NCI-H2029 treated with DMSO at 0.1 percent for 48 hours (cell line): Measurements from ENCODE around the gene CABLES2.

ENCODE experiments used
- DNase-seq: peaks from one replicate; lab custom pipeline; 2025; lab: John Stamatoyannopoulos, UW

CABLES2 gene

DNA sequence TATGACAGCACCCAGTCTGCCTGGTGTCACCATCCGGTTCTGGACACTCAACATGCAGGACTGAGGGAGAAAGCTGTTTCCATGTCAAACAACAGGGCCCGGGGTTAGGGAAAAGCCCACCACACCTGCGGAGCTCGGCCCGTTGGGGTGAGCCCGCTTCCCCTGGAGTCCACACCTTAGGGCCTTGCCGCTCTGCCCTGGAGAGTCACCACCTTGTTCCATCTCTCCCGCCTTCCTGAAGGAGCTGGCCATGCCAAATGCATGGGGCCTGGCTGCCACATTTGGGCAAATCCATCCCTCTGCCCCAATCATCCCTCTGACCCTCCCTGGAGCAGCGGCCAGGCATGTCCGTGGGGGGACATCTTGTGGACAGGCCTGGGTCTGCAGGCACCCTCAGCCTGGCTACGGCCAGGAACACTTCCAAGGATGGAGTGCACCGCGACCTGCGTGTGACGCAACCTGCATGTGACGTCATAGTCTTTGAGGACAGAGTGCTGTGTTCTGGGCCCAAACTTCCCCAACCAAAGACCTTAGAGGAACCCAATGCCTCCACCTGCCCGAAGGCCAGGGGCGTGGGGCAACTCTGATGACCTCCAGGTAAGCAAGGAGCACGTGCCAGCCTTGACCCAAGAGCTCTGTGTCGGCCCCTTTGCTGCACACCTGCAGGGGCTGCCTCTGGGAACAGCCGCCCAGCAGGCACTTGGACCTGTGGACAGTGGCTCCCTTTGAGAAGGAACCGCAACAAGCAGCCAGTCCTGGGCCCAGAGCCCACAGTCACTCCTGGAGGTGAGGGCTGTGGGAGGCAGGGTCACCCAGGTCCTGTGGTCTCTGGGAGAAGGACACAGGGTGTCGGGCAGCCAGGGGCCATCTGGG, 1.7 kb downstream of the CABLES2 start:
- no peak for DNase-seq

DNA sequence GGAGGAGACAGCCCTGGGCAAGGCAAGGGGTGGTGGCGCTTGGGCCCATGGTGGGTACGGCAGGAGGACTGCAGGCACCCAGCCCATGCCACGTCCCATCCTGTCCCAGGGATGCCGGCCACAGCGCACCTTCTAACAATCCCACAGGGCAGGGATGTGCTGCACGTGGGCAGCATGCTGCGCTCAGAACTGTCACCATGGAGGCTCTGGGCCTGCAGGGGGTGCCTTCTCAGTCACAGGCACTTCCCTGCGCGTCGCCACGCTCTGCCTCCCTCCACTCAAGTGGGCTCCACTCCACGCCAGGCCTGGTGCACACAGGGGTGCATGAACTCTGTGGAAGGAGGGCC, 2.4 kb downstream of the CABLES2 start:
- no peak for DNase-seq

DNA sequence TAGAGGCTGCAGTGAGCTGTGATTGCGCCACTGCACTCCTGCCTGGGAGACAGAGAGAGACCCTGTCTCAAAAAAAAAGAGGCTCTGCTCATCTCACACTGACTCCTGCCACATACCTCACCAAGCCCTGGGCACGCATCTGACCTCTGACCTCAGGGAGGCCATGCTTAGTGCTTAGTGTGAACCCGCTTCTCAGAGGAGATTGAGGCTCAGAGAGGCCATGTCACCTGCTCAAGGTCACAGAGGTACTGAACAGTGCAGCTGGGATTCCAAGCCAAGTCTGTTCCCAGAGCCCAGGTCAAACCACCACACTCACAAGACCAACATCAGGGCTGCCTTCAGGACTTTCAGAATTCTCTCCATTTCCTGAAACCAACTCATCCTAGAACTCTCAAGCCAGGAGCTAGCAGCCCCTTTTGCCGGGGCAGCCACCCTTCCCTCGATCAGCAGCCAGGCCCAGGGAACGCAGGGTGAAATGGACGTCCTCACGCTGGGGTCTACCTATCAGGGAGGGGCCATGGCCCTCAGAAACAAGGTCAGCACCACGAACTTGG, 2.9 kb downstream of the CABLES2 start:
- no peak for DNase-seq

DNA sequence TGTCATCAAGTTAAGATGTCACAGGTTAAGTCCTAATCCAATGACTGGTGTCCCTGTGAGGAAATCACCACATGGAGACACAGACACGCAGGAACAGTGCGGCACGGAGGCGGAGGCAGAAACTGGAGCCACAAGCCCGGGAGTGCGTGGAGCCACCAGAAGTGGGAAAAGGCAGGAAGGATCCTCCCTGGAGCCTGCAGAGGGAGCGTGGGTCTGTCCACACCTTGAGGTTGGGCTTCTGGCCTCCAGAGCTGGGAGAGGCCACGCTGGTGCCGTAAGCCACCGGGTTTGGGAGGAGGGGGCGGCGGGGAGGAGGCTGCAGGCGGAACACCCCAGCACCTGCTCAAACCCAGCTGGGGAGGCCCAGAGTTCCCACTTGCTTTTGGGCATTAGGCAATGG, 3.8 kb downstream of the CABLES2 start:
- DNase-seq = no peak

DNA sequence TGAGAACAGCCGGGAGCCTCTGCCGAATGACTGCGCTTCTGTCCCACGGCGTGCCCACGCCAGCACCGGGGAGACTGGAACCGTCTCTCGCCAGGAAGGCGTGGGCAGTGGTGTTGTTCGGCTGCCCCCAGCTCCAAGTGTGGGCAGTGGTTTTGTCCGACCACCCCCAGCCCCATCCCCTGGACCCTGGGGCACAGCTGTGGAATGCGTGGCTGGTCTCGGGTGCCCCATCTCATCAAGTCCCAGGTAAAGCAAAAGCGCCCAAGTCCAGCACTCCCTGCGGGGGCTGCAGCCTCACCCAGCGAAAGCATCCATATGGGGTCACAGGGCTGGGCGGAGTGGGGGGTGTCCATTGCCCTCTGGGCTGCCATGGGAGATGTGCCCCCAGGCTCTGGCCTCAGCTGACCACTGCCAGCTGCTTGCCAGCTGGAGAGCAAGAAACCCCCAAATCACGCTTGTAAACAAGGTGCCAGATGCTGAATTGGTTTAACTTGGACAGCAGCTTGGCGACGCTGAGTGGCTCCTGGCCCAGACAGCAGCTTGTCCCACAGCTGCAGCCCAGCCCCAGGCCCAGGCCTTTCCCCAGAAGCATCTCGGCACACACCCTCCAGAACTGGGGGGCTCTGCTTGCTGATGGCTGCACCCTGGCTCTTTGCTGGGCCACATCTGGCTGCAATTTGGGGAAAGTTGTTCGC, 4.5 kb downstream of the CABLES2 start:
- no peak for DNase-seq

DNA sequence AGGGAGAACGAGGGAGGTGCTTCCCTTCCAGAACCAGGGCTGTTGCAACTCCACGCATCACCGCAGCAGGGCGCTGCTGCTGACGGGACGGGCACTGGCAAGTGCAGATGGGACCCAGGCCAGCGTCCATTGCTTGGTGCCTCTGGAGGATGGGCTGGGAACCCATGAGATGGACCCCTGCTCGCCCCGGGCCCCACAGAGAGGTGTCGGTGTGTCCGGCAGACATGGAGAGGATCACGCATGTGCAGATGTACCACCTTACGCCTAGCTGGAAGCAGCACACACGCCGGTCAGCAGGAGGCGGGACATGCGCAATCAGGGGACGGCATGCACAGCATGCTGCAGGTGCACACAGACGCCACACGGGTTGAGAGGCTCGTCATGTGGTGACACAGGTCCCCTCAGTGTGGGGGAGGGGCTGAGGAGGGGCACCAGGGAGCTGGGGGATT, 5.7 kb downstream of the CABLES2 start:
- no peak for DNase-seq

DNA sequence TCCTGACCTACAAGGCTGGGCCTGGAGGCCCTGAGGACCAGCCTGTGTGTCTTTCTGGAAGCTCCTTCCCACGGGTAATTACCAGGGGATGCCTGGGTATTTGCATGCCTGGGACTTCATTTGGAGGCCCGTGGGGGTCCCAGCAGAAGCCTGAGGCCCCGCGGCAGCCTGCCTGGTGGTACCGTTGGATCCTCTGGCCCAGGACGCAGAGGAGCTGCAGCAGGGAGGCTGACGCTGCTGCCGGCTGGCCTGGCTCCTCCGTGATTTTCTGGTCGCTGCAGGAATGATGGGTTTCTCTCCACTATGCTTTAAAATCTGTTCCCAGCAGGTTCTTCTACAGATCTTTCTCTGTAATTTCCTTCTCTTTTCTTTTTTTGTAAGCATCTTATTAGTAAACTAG, 6.5 kb downstream of the CABLES2 start:
- DNase-seq = no peak

DNA sequence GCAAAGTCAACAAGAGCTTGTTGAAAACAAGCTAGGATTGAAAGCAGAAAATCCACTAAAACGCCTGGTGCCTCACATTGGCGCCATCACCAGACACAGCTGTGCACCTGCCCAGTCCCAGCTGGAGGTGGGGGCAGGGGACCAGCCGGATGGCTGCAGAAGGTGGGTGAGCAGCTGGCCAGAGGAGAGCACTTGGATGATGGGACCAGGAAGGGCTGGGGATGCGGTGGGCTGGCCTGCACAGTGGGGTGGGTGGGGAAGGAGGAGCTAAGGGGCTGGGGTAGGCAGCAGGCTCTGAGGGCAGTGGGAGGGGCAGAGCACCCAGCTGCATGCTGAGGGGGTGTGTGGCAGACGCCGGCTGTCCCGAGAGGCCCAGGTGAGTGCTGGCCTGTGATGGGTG, 7.1 kb downstream of the CABLES2 start:
- no peak for DNase-seq

DNA sequence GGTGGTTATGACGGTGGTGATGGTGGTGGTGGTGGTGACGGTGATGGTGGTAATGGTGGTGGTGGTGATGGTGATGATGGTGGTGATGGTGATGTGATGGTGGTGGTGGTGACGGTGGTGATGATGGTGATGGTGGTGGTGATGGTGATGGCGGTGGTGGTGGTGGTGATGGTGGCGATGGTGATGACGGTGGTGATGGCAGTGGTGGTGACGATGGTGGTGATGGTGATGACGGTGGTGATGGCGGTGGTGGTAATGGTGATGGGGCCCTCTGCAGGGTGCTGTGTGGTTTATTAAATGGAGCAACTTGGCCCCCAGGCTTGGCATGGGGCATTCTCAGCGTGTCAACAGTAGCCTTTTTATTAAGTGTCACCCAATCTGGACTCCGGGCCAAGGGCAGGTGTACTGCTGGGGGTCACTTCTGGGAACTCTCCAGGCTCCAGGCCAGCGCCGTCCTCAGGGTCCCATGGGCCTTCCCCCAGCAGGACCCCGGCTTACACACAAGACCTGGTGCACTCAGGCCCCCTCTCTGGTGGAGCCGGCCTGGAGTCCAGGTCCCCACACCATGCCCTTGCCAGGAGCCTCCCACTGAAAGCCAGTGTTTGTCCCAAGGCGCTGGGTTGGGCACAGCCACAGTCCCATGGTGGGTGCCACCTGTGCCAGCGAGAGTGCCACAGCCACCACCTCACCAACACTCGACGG, 8.8 kb downstream of the CABLES2 start:
- no peak for DNase-seq

DNA sequence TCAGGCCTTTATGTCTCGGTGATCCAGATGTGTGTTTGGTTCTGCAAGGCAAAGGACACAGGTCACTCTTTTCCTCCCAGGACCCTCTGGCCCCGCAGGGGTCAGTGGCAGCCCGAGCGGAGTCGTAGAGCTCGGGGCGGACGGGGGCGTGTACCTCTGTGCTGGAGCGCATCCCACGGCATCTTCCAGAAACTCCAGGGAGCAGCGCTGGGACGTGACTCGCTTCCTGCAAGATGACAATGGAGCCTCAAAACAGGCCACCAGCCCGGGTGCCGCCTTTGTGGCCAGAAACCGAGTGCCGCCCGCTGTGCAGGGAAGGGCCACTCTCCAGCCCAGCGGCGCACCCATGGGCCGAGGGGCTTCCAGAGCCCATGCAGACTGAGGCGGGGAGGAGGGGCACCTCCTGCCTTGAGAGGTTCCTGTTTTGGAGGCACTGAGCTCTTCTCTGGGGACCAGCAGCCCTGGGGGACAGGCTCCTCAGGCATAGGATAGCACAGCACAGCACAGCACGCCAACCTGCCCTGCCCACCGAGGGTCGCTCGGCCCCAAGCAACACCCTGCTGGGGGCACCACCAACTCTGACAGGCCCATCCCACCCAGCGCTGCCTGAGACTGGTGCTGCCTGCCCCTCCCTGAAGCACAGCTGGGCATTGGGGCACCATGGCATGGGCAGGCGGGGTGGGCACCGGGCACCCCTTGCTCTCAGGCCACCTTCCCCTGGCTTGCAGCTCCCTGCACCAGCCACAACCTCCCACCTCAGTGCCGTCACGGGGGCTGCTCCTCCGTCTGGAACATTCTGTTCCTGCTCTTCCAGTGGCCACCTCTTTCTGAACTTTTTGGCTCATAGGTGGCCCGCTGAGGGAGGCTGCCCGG, 10.5 kb downstream of the CABLES2 start:
- no peak for DNase-seq

DNA sequence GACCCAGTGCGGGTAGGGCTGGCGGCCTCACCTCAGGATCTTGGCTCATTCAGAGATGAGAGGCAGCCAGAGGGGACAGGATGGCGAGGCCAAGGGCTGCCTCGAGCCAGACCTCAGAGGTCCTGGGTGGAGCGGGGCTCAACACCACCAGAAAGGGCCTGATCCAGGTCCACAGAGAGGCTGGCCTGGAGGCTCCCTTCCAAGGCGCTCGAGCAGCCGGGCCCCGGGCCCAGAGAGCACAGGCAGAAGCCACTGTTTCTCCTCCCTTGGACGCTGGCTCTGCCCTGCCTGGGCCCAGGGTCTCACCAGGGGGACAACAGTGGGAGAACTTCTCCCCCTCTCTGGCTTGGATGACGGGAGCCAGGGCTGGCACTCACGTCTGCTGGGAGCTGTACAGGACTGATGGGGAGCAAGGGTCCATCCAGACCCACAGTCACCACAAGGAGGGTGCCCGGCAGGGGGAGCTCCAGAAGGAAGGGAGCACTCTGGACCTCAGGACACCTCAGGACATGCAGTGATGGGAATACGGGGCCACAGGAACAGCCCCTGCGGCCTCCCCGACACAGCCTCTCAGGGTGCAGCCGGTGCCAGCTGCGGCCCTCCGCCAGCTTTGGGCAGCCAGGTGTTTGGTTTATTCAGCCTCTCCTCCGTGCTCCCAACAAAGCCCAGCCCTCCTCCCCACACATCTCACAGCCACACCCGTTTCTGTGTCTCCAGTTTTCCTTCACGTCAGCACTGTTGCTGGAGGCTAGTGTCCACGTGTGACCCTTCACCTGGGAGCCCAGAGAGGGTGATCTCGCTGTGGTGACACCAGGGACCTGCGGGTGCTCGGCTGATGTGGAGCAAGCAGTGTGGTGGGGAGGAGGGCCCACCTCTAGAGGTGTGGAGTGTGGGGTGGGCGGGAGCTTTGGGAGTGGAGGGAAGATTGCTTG, 11.5 kb downstream of the CABLES2 start:
- no peak for DNase-seq

DNA sequence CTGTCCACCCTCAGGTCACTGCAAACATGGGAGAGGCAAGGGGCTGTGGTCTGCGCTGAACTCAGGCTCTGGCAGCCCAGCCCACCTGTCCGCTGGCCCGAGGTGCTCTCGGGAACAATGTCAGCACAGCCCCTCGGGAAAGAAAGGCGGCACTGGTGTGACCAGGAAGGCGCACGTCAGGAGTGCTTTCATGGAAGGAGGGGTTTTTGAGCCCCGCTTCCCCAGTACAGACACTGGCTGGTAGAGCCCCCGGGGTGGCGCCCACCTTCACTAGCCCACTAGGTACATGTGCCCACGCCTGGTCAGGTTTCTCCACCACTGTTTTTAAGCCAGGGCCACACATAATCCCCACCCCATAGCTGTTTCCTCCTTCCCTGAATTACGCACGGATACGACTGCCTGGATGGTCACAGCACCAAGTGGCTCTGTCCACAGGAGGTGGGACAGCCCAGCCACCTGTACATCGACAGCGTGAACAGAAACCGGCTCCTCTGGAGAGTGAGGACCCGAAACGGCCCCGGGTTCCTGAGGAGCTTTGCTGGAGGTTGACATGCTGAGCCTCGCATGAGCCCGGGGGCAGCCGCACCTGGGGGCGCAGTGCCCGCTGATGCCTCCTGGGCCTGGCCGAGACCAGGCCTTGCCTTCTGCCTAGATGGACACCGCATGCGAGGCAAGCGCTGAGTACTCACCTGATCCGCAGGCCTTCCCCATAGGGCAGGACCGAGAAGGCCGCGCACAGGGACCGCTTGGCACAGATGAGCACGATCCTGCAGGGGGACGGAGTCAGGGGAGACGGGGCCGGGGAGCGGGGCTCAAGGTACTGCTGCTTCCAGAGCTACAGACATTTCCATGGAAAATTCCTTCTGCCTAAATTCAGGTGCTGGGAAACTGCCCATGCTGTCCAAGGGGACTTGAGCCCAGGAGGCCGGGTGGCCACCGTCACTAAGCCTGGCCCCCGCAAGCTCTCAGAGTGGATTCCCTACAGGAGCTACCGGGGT, 12.5 kb downstream of the CABLES2 start:
- DNase-seq = no peak

DNA sequence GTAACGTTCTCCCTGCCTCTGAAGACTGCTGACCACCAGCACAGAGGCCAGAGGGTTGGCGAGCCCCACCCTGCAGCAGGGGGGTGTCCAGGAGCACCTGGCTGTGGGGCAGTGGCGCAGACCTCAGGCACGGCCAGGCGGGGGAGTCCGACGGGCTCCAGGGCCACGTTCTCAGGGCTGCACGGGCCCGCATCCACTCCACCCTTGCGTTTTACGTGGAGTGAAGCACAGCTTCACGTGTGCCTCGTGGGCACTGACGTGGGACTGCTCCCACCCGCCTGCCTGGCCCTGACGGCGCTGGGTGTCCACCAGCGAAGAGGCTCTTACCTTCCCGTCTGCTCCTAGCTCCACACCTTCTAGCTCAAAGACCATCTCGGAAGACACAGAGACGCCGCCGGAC, 13.3 kb downstream of the CABLES2 start:
- DNase-seq = no peak

DNA sequence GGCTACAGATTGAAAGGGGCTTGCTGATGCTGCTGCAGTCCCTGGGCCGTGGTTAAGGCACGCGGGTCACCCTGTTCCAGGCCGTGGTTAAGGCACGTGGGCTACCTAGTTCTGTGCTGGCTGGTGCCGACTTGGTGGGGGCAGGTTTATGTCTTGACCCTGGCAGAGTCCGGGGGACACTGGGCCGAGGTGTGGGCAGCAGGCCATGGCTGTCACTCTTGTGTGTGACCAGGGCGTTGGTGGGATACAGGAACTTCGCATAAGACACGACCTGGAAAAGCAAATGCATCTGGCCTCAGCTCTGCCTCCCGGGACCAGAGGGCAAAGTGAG, 13.8 kb downstream of the CABLES2 start:
- DNase-seq = no peak

DNA sequence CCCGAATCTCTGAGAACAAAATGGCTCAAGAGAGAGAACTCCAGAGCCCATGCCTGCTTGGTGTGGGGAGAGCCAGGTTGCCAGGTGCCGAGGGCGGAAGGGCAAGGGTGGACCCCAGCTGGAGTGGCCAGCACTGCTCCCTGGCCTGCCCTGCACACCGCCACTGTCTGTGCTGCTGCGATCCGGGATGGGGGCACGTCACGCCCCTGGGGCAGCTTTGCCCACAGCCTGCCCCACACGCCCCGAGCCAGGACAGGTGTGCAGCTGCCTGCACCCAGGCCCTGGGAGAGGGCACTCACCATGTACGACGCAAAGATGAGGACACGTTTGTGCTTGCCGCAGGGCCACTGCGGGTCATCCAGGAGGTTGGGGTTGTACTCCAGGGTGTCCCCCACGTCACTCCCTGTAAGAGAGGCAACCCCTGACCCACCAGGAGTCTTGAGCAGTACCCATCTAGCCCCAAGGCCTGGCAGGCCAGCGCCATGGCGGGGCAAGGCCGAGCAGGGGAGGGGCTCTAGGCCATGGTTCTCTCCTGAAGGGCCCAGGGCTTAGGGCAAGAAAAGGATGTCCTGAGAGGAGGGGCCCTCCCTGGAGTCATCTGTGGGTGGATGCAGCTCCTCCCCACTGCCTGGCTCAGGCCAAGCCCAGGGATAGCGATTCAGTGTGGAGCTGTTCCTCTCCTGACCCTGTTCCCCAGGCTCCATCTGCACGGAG, 14.3 kb downstream of the CABLES2 start:
- no peak for DNase-seq

DNA sequence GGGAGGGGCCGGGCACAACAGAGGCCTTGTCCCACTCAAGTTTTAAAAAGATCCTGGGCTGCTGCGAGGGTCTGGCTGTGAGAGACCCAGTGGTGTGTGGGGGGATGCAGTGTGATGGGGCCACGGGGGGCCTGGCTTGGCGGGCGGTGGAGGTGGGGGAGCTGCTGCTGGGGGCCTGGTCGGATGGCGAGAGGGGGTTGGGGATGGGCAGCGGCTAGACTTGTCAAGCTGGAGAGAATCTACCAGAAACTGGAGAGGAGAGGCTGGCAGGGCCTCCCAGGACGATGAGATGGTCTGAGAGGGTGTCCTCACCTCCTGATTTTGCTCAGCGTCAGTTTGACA, 15.0 kb downstream of the CABLES2 start:
- no peak for DNase-seq

DNA sequence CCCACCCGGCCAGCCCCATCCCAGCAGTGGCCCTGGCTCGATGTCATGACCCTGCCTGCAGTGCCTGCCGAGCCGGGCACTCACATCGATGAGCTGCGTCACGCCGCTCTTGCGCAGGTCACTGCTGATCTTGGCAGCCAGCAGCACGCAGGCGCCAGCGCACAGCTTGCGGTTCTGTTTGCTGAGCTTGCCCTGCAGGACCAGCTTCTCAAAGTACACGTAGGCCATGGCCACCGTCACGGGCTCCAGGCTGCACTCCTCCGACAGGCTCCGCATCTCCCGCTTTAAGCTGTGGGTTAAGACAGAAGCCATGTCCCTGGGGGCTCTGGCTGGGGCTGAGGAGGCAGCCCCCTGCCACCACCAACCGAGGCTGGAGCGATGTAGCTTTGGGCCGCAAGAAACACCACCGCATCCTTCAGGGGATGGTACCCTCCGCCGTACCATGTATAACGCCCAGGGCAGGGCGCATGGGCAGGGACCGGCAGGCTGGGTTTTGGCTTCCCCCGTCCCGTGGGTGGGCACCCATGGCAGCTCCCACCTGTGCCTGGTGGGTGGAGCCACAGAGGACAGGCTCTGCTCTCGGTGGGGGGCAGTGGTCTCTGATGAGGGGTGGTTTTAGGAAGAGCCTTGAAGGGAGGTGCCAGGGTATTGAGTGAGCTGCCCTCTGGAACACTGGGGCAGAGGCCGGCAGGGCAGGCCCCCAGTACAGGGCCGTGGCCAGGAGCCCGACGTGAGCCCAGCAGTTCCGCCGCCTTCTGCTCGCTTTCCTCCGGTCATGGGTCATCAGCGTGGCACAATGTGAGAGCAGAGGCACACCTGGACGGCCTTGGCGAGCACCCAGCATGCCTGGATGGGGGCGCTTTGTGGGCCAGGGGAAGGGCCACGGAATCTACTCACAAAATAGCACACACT, 15.7 kb downstream of the CABLES2 start:
- no peak for DNase-seq
